ENCODE measurements around the gene DBP. TPM values are rescaled to one million over a fixed set of nuclear protein-coding genes. Genes with fewer than 3 reads are reported as not detected.
A peak's percentile ranks its signal among the peaks of the same experiment; 100 is the strongest.

The DBP gene
- total and polyA plus RNA-seq, 2 of the 13 experiments (the other 11 are each of a cell fraction or from before 2014, with no cell fraction given), result 1.7 to 5.8 TPM

- TF ChIP-seq FOSL2 (CRISPR knock-in tag; IDR thresholded peaks at IDR 0.05) (peak; percentile 40; the same call in 1 of the 2 replicates), FOXP4 (CRISPR knock-in tag; IDR thresholded peaks at IDR 0.05) (peak; percentile 68), BCL3 (CRISPR knock-in tag; IDR thresholded peaks at IDR 0.05) (0 out of 2 replicates have a peak, but pooled peaks have one; percentile 45), ZNF883 (CRISPR knock-in tag; IDR thresholded peaks at IDR 0.05; ENCODE audit: not compliant biosample characterization) (peak; percentile 30), PTBP1 (IDR thresholded peaks at IDR 0.05; ENCODE audit: low read depth, low read length, poor library complexity, severe bottlenecking) (no peak), ZNF589 (CRISPR knock-in tag; conservative IDR thresholded peaks at IDR 0.05) (no peak; the same call in 1 of the 2 replicates), HDAC1 (CRISPR knock-in tag; IDR thresholded peaks at IDR 0.05) (peak; percentile 50), ZNF205 (CRISPR knock-in tag; IDR thresholded peaks at IDR 0.05) (no peak), ZNF567 (CRISPR knock-in tag; IDR thresholded peaks at IDR 0.05; ENCODE audit: borderline replicate concordance) (no peak), ZSCAN29 (CRISPR knock-in tag; conservative IDR thresholded peaks at IDR 0.05) (no peak), ATRX (CRISPR knock-in tag; IDR thresholded peaks at IDR 0.05; ENCODE audit: borderline replicate concordance) (no peak), ZNF180 (CRISPR knock-in tag; IDR thresholded peaks at IDR 0.05; ENCODE audit: borderline replicate concordance, low read depth) (no peak), ZNF891 (CRISPR knock-in tag; IDR thresholded peaks at IDR 0.05) (peak; percentile 37; the same call in 1 of the 2 replicates), SIX1 (CRISPR knock-in tag; IDR thresholded peaks at IDR 0.05; ENCODE audit: borderline replicate concordance) (no peak), ZNF678 (CRISPR knock-in tag; IDR thresholded peaks at IDR 0.05) (0 out of 2 replicates have a peak, but pooled peaks have one; percentile 55), FOXO4 (CRISPR knock-in tag; conservative IDR thresholded peaks at IDR 0.05) (no peak), KLF13 (CRISPR knock-in tag; IDR thresholded peaks at IDR 0.05) (no peak), HIC2 (CRISPR knock-in tag; IDR thresholded peaks at IDR 0.05; ENCODE audit: low read depth) (no peak)
- TF ChIP-seq, protein P1, sequence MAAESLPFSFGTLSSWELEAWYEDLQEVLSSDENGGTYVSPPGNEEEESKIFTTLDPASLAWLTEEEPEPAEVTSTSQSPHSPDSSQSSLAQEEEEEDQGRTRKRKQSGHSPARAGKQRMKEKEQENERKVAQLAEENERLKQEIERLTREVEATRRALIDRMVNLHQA (CRISPR knock-in tag; IDR thresholded peaks at IDR 0.05), result no peak
- TF ChIP-seq, protein P2, sequence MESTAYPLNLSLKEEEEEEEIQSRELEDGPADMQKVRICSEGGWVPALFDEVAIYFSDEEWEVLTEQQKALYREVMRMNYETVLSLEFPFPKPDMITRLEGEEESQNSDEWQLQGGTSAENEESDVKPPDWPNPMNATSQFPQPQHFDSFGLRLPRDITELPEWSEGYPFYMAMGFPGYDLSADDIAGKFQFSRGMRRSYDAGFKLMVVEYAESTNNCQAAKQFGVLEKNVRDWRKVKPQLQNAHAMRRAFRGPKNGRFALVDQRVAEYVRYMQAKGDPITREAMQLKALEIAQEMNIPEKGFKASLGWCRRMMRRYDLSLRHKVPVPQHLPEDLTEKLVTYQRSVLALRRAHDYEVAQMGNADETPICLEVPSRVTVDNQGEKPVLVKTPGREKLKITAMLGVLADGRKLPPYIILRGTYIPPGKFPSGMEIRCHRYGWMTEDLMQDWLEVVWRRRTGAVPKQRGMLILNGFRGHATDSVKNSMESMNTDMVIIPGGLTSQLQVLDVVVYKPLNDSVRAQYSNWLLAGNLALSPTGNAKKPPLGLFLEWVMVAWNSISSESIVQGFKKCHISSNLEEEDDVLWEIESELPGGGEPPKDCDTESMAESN (CRISPR knock-in tag; conservative IDR thresholded peaks at IDR 0.05), result peak; percentile 63; the same call in 1 of the 2 replicates
These were observed 2.5 kb downstream of the DBP start (continued) for GRCh38 chr19:48634424-48635262.

Measured in HepG2 (cell line).